A549 (cell line): ENCODE measurements around the gene TBC1D22A.

Experiments used
- BCL3 ChIP-seq: fragments of >200 bp; sonication (Bioruptor Twin); formaldehyde crosslinking; IDR thresholded peaks from 3 replicates; pipeline ENCODE4 v1.6.1; 2016
- CBX2 ChIP-seq: fragments of 200-600 bp; sonication (generic); IDR thresholded peaks from 2 replicates; pipeline ENCODE4 v1.6.1; 2016; ENCODE audit warnings: low read depth, mild to moderate bottlenecking, borderline replicate concordance
- CHD4 ChIP-seq: fragments of 200-600 bp; sonication (generic); IDR thresholded peaks from 2 replicates; pipeline ENCODE4 v1.6.1; 2016; ENCODE audit warnings: antibody characterized with exemption, mild to moderate bottlenecking, borderline replicate concordance
- CTCF ChIP-seq: fragments of >200 bp; sonication (Bioruptor Twin); formaldehyde crosslinking; IDR thresholded peaks from 3 replicates; pipeline ENCODE4 v1.5.1; 2016
- MAFK ChIP-seq: fragments of 450-650 bp; IDR thresholded peaks from 2 replicates; pipeline ENCODE4 v1.6.1; 2014; ENCODE audit not compliant: partially characterized antibody
- PHF8 ChIP-seq: fragments of 200-600 bp; sonication (generic); IDR thresholded peaks from 2 replicates; pipeline ENCODE4 v1.6.1; 2016; ENCODE audit warnings: low read depth, mild to moderate bottlenecking, antibody characterized with exemption, moderate library complexity, borderline replicate concordance
- POLR2A ChIP-seq: IDR thresholded peaks from 2 replicates; pipeline ENCODE4 v1.6.1; 2012; ENCODE audit warnings: mild to moderate bottlenecking, low read length
- POLR2AphosphoS2 ChIP-seq: conservative IDR thresholded peaks from 2 replicates; pipeline ENCODE4 v1.6.1; 2012; ENCODE audit warnings: low read length, improper control_type of control experiment, inconsistent platforms
- RAD21 ChIP-seq, 2 experiments: fragments of >200 bp in 1 of 2; sonication (Bioruptor Twin) in 1 of 2; formaldehyde crosslinking in 1 of 2; IDR thresholded peaks in 1 of 2; conservative IDR thresholded peaks in 1 of 2; 2 replicates in 1 of 2; 3 replicates in 1 of 2; pipeline ENCODE4 v1.6.1; 2012 to 2018; ENCODE audit warnings: inconsistent platforms in 1 of 2
- RFX5 ChIP-seq: fragments of 450-650 bp; IDR thresholded peaks from 2 replicates; pipeline ENCODE4 v1.7.1; 2014; ENCODE audit warnings: antibody characterized with exemption, mild to moderate bottlenecking, moderate library complexity
- SMC3 ChIP-seq: fragments of >200 bp; sonication (Bioruptor Twin); formaldehyde crosslinking; IDR thresholded peaks from 3 replicates; pipeline ENCODE4 v1.6.1; 2018; ENCODE audit warnings: inconsistent platforms
- TF ChIP-seq, protein P1 (sequence below): fragments of 450-650 bp; IDR thresholded peaks from 2 replicates; pipeline ENCODE4 v1.6.1; 2014; ENCODE audit warnings: antibody characterized with exemption
- TF ChIP-seq, protein P2 (sequence below): IDR thresholded peaks from 2 replicates; pipeline ENCODE4 v1.6.1; 2012

DNA sequence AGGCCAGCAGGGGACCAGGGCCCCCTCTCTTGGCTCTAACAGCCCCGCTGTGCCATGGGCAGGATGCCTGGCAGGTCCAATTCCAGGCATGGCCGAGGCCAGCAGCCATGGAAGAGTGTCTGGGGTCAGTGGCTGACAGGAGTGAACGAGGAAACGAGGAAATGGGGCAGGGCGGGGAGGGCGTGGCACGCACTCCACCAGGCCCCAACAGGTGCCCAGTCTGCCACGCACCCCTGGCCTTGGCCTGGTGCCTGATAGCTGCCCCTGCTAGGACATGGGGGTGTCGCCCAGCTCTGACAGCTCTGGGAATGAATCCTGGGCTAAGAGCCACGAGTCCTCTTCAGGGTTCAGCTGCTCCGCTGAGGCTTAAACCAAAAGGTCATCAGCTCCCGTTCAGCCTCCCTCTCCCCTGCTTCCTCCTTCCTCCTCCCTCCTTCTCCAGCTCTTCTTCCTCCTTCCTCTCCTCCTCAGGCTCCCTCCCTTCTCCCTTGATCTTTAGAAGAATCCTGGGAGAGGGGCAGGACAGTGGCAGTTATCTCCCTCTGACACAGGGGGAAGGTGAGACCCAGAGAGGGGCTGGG is 11.5 kb upstream of the TBC1D22A start:
- TF ChIP-seq RAD21 (conservative IDR thresholded peaks at IDR 0.05 in 1 of 2, IDR thresholded peaks at IDR 0.05 in 1 of 2): no peak
- no peak for TF ChIP-seq CTCF
- TF ChIP-seq PHF8: no peak
- TF ChIP-seq CHD4: no peak
- no peak for TF ChIP-seq MAFK
- TF ChIP-seq, protein P1, sequence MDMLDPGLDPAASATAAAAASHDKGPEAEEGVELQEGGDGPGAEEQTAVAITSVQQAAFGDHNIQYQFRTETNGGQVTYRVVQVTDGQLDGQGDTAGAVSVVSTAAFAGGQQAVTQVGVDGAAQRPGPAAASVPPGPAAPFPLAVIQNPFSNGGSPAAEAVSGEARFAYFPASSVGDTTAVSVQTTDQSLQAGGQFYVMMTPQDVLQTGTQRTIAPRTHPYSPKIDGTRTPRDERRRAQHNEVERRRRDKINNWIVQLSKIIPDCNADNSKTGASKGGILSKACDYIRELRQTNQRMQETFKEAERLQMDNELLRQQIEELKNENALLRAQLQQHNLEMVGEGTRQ: no peak
- TF ChIP-seq, protein P2, sequence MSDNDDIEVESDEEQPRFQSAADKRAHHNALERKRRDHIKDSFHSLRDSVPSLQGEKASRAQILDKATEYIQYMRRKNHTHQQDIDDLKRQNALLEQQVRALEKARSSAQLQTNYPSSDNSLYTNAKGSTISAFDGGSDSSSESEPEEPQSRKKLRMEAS: no peak
- no peak for TF ChIP-seq POLR2A
- no peak for TF ChIP-seq POLR2AphosphoS2
- TF ChIP-seq CBX2: no peak
- TF ChIP-seq RFX5: no peak
- no peak for TF ChIP-seq SMC3
- TF ChIP-seq BCL3: no peak
